CD4-positive, CD25-positive, alpha-beta regulatory T cell (primary cell): ENCODE measurements around the gene STRA8. TPM values are rescaled to one million over a fixed set of nuclear protein-coding genes. Genes with fewer than 3 reads are reported as not detected.

ENCODE experiments used
- ATAC-seq, 2 donors: fragments of 150-1000 bp; cut with Tn5 transposase; one replicate each; pipeline ENCODE4 v1.10.0; 2021; ENCODE audit warnings: low read depth in 2 of 2, moderate number of reproducible peaks in 2 of 2, moderate library complexity in 1 of 2
- DNase-seq, 3 donors: peaks; one replicate each; pipeline versions ENCODE4 v3.0.0 to v3.0.0-alpha.2; 2012 to 2022; ENCODE audit warnings: mixed read lengths in 1 of 3
- H3K27ac ChIP-seq: one replicate; pipeline ENCODE4 v1.7.0; 2013; ENCODE audit warnings: mild to moderate bottlenecking, low read length; ENCODE audit not compliant: insufficient read depth, poor library complexity, severe bottlenecking
- H3K27me3 ChIP-seq: one replicate; pipeline ENCODE4 v1.7.0; 2013; ENCODE audit warnings: low read length; ENCODE audit not compliant: control insufficient read depth, insufficient read depth
- H3K36me3 ChIP-seq: one replicate; pipeline ENCODE4 v1.7.0; 2013; ENCODE audit warnings: mild to moderate bottlenecking, low read length, moderate library complexity; ENCODE audit not compliant: control insufficient read depth, insufficient read depth
- H3K4me1 ChIP-seq: 2 replicates; pipeline ENCODE4 v1.7.0; 2013; ENCODE audit warnings: mild to moderate bottlenecking, low read length; ENCODE audit not compliant: insufficient read depth, control insufficient read depth, poor library complexity, severe bottlenecking
- H3K4me3 ChIP-seq: one replicate; pipeline ENCODE4 v1.7.0; 2013; ENCODE audit warnings: low read depth, mild to moderate bottlenecking, low read length, moderate library complexity
- H3K9me3 ChIP-seq, 2 experiments: 1 replicate in 1 of 2; 2 replicates in 1 of 2; pipeline ENCODE4 v1.7.0; 2013; ENCODE audit warnings: low read length in 2 of 2, mild to moderate bottlenecking in 1 of 2, moderate library complexity in 1 of 2; ENCODE audit not compliant: control insufficient read depth in 2 of 2
- H3K27ac Mint-ChIP-seq, 3 donors: one replicate each; pipeline ENCODE4 v1.8.0; 2020 to 2022; ENCODE audit warnings: mild to moderate bottlenecking in 3 of 3, mixed read lengths in 3 of 3, moderate library complexity in 2 of 3
- H3K27me3 Mint-ChIP-seq: one replicate; pipeline ENCODE4 v1.8.0; 2022; ENCODE audit warnings: mild to moderate bottlenecking, mixed read lengths
- H3K36me3 Mint-ChIP-seq: one replicate; pipeline ENCODE4 v1.8.0; 2020; ENCODE audit warnings: mixed read lengths
- H3K4me1 Mint-ChIP-seq, 4 donors: one replicate each; pipeline ENCODE4 v1.8.0; 2020 to 2022; ENCODE audit warnings: mixed read lengths in 4 of 4, mild to moderate bottlenecking in 1 of 4
- H3K4me3 Mint-ChIP-seq, 4 donors: one replicate each; pipeline ENCODE4 v1.8.0; 2020 to 2022; ENCODE audit warnings: mild to moderate bottlenecking in 4 of 4, mixed read lengths in 4 of 4, moderate library complexity in 3 of 4
- H3K9me3 Mint-ChIP-seq, 7 donors: one replicate each; pipeline ENCODE4 v1.8.0; 2020 to 2022; ENCODE audit warnings: mixed read lengths in 7 of 7, mild to moderate bottlenecking in 3 of 7, moderate library complexity in 2 of 7
- polyA plus RNA-seq, 4 donors: library from polyadenylated mRNA; unstranded; fragments of 300-500 nt; fragmentation: Illumina TruSeq; gene quantifications; one replicate each; pipeline ENCODE4 v1.2.3, GENCODE V29; 2021
- total RNA-seq: library from RNA; stranded (reverse); gene quantifications from one replicate; pipeline ENCODE4 v1.2.3, GENCODE V29; 2022

The STRA8 gene
- total and polyA plus RNA-seq, 5 donors from 2014 or later: not detected

- Histone ChIP-seq H3K9me3 (no peaks in the 10 kb centered on the region), H3K27me3 (no peaks in the 10 kb centered on the region), H3K36me3 (peaks cover 59% of the 10 kb centered on the region), H3K4me1 (no peaks in the 10 kb centered on the region), H3K27ac (no peak overlapping the region), H3K4me3 (no peak overlapping the region)
- ATAC-seq: no peak
- Mint-ChIP-seq H3K27me3 (no peaks in the 10 kb centered on the region), H3K9me3 (no peaks in the 10 kb centered on the region), H3K36me3 (peaks cover 80% of the 10 kb centered on the region), H3K27ac (no peak overlapping the region), H3K4me1 (peaks cover 0 to 11% (median 6%) of the 10 kb centered on the region in 4 donors), H3K4me3 (no peak overlapping the region)
- DNase-seq: no peak
Observed at GRCh38 chr7:135189961-135190360, 43.7 kb upstream of the STRA8 start.

- Mint-ChIP-seq H3K36me3 (peaks cover 79% of the 10 kb centered on the region), H3K4me3 (peak overlapping the region in 1 of 4 donors; percentile 38), H3K4me1 (peaks cover 0 to 11% (median 6%) of the 10 kb centered on the region in 4 donors), H3K9me3 (no peaks in the 10 kb centered on the region), H3K27ac (peak overlapping the region in 2 of 3 donors; percentile 6 to 8), H3K27me3 (no peaks in the 10 kb centered on the region)
- no peaks in the 10 kb centered on the region for H3K9me3 ChIP-seq
- no peak overlapping the region for H3K4me3 ChIP-seq
- no peak for DNase-seq
- no peaks in the 10 kb centered on the region for H3K27me3 ChIP-seq
- no peaks in the 10 kb centered on the region for H3K4me1 ChIP-seq
- ATAC-seq: no peak
- peaks cover 58% of the 10 kb centered on the region for H3K36me3 ChIP-seq
- H3K27ac ChIP-seq: no peak overlapping the region
Observed at GRCh38 chr7:135190703-135191102, 42.9 kb upstream of the STRA8 start.

- Histone ChIP-seq H3K4me3 (no peak overlapping the region), H3K27ac (no peak overlapping the region), H3K36me3 (peaks cover 58% of the 10 kb centered on the region), H3K9me3 (no peaks in the 10 kb centered on the region), H3K27me3 (no peaks in the 10 kb centered on the region), H3K4me1 (no peaks in the 10 kb centered on the region)
- peaks cover 0 to 11% (median 6%) of the 10 kb centered on the region in 4 donors for H3K4me1 Mint-ChIP-seq
- no peak overlapping the region for H3K4me3 Mint-ChIP-seq
- DNase-seq (no peak), ATAC-seq (no peak)
- H3K9me3 Mint-ChIP-seq: no peaks in the 10 kb centered on the region
- H3K36me3 Mint-ChIP-seq: peaks cover 72% of the 10 kb centered on the region
- no peaks in the 10 kb centered on the region for H3K27me3 Mint-ChIP-seq
- H3K27ac Mint-ChIP-seq: no peak overlapping the region
Observed at GRCh38 chr7:135192914-135193536, 40.6 kb upstream of the STRA8 start.

- peaks cover 75% of the 10 kb centered on the region for H3K36me3 Mint-ChIP-seq
- H3K4me1 ChIP-seq: no peaks in the 10 kb centered on the region
- no peak overlapping the region for H3K4me3 Mint-ChIP-seq
- H3K9me3 Mint-ChIP-seq: no peaks in the 10 kb centered on the region
- no peak overlapping the region for H3K4me3 ChIP-seq
- H3K27me3 ChIP-seq: no peaks in the 10 kb centered on the region
- peak overlapping the region in 1 of 3 donors; percentile 35 for H3K27ac Mint-ChIP-seq
- no peak overlapping the region for H3K27ac ChIP-seq
- no peaks in the 10 kb centered on the region for H3K9me3 ChIP-seq
- H3K27me3 Mint-ChIP-seq: no peaks in the 10 kb centered on the region
- peaks cover 59% of the 10 kb centered on the region for H3K36me3 ChIP-seq
- peaks cover 0 to 11% (median 6%) of the 10 kb centered on the region in 4 donors for H3K4me1 Mint-ChIP-seq
- no peak for DNase-seq
- ATAC-seq: no peak
Observed at GRCh38 chr7:135193615-135194081, 40.0 kb upstream of the STRA8 start.

- H3K4me1 ChIP-seq: no peaks in the 10 kb centered on the region
- H3K4me3 ChIP-seq: no peak overlapping the region
- Mint-ChIP-seq H3K36me3 (peaks cover 76% of the 10 kb centered on the region), H3K4me1 (peaks cover 2 to 11% (median 7%) of the 10 kb centered on the region in 4 donors), H3K4me3 (no peak overlapping the region), H3K9me3 (no peaks in the 10 kb centered on the region), H3K27ac (no peak overlapping the region), H3K27me3 (no peaks in the 10 kb centered on the region)
- no peaks in the 10 kb centered on the region for H3K27me3 ChIP-seq
- H3K27ac ChIP-seq: no peak overlapping the region
- no peak for ATAC-seq
- DNase-seq: no peak
- H3K9me3 ChIP-seq: no peaks in the 10 kb centered on the region
- H3K36me3 ChIP-seq: peaks cover 56% of the 10 kb centered on the region
Observed at GRCh38 chr7:135194494-135195095, 39.0 kb upstream of the STRA8 start.

GRCh38 chr7:135195156-135195555 is 38.5 kb upstream of the STRA8 start:
- H3K27me3 ChIP-seq: no peaks in the 10 kb centered on the region
- DNase-seq (no peak), ATAC-seq (no peak)
- Mint-ChIP-seq H3K9me3 (no peaks in the 10 kb centered on the region), H3K27ac (peak overlapping the region in 1 of 3 donors; percentile 20), H3K4me3 (no peak overlapping the region), H3K36me3 (peaks cover 72% of the 10 kb centered on the region), H3K27me3 (no peaks in the 10 kb centered on the region), H3K4me1 (peaks cover 2 to 11% (median 9%) of the 10 kb centered on the region in 4 donors)
- H3K4me1 ChIP-seq: no peaks in the 10 kb centered on the region
- H3K9me3 ChIP-seq: no peaks in the 10 kb centered on the region
- H3K36me3 ChIP-seq: peaks cover 55% of the 10 kb centered on the region
- no peak overlapping the region for H3K4me3 ChIP-seq
- H3K27ac ChIP-seq: no peak overlapping the region

- H3K27me3 ChIP-seq: no peaks in the 10 kb centered on the region
- no peak overlapping the region for H3K27ac Mint-ChIP-seq
- no peaks in the 10 kb centered on the region for H3K27me3 Mint-ChIP-seq
- H3K4me3 Mint-ChIP-seq: no peak overlapping the region
- H3K36me3 Mint-ChIP-seq: peaks cover 70% of the 10 kb centered on the region
- H3K27ac ChIP-seq: no peak overlapping the region
- no peak for DNase-seq
- no peak for ATAC-seq
- no peaks in the 10 kb centered on the region for H3K4me1 ChIP-seq
- H3K36me3 ChIP-seq: peaks cover 64% of the 10 kb centered on the region
- peaks cover 4 to 5% (median 5%) of the 10 kb centered on the region in 4 donors for H3K4me1 Mint-ChIP-seq
- no peaks in the 10 kb centered on the region for H3K9me3 ChIP-seq
- H3K9me3 Mint-ChIP-seq: no peaks in the 10 kb centered on the region
- H3K4me3 ChIP-seq: no peak overlapping the region
Observed at GRCh38 chr7:135195968-135196629, 37.5 kb upstream of the STRA8 start.
